NCI-H2227 (cell line): ENCODE results near the gene PLCH1.

Source experiments
- DNase-seq: peaks from one replicate; lab custom pipeline; 2025; ENCODE audit not compliant: unreplicated experiment; lab: John Stamatoyannopoulos, UW

The PLCH1 gene

GRCh38 chr3:155608228-155608920, 136.5 kb downstream of the PLCH1 start:
- DNase-seq = no peak

- DNase-seq = no peak
Measured at GRCh38 chr3:155607761-155608160, 137.1 kb downstream of the PLCH1 start.

- DNase-seq = peak; percentile 2
Measured at GRCh38 chr3:155605571-155605970, 139.3 kb downstream of the PLCH1 start.

- no peak for DNase-seq
Measured at GRCh38 chr3:155604967-155605366, 139.9 kb downstream of the PLCH1 start.

GRCh38 chr3:155604126-155604525, 140.7 kb downstream of the PLCH1 start:
- no peak for DNase-seq

GRCh38 chr3:155603302-155603701, 141.6 kb downstream of the PLCH1 start:
- DNase-seq = no peak

GRCh38 chr3:155602307-155602706, 142.6 kb downstream of the PLCH1 start:
- no peak for DNase-seq

GRCh38 chr3:155598671-155599070, 146.2 kb downstream of the PLCH1 start:
- no peak for DNase-seq

GRCh38 chr3:155596615-155597014, 148.3 kb downstream of the PLCH1 start:
- no peak for DNase-seq

- no peak for DNase-seq
Measured at GRCh38 chr3:155595371-155595770, 149.5 kb downstream of the PLCH1 start.

- no peak for DNase-seq
Measured at GRCh38 chr3:155594526-155595187, 150.2 kb downstream of the PLCH1 start.

- no peak for DNase-seq
Measured at GRCh38 chr3:155587581-155587980, 157.3 kb downstream of the PLCH1 start.

- DNase-seq = no peak
Measured at GRCh38 chr3:155585384-155585783, 159.5 kb downstream of the PLCH1 start.

- DNase-seq = no peak
Measured at GRCh38 chr3:155581579-155581978, 163.3 kb downstream of the PLCH1 start.

- DNase-seq = no peak
Measured at GRCh38 chr3:155572085-155572484, 172.8 kb downstream of the PLCH1 start.

GRCh38 chr3:155568295-155568694, 176.6 kb downstream of the PLCH1 start:
- DNase-seq = no peak

- DNase-seq = no peak
Measured at GRCh38 chr3:155560594-155560993, 184.3 kb downstream of the PLCH1 start.

GRCh38 chr3:155560135-155560534, 184.7 kb downstream of the PLCH1 start:
- DNase-seq = no peak

GRCh38 chr3:155556531-155556930, 188.3 kb downstream of the PLCH1 start:
- DNase-seq = no peak

- no peak for DNase-seq
Measured at GRCh38 chr3:155555479-155556060, 189.3 kb downstream of the PLCH1 start.

- no peak for DNase-seq
Measured at GRCh38 chr3:155554777-155555451, 190.0 kb downstream of the PLCH1 start.

GRCh38 chr3:155553780-155554179, 191.1 kb downstream of the PLCH1 start:
- peak; percentile 23 for DNase-seq
